Stimulated activated CD4-positive, alpha-beta T cell treated with anti-CD3 and anti-CD28 coated beads, Interleukin-1b, Interleukin-23, amount 100 ng/mL, for 1 hour (primary cell): Measurements from ENCODE around the gene RPRD2.
A peak's percentile ranks its signal among the peaks of the same experiment; 100 is the strongest.
"Not testable (repeated sequence)": the region's sequence is repeated elsewhere in the genome, so short reads cannot be mapped to it uniquely, and the experiment has no call there.

ENCODE experiments used
- DNase-seq, 2 donors: peaks; one replicate each; pipeline ENCODE4 v3.0.0-alpha.2; 2020; ENCODE audit warnings: low read depth in 2 of 2

RPRD2 gene

DNA sequence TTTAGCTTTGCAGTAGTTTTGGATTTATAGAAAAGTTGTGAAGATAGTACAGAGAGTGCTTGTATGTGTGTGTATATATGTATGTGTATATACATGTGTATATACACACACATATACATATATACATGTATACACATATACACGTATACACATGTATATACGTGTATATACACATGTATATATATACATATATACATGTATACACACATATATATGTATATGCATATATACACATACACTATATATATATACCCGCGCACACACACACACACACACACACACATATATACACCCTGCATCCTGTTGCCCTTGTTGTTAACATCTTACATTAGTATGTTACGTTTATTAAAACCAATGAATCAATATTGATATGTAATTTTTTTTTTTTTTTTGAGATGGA lies 24.3 kb downstream of the RPRD2 start:
- DNase-seq: no peak

DNA sequence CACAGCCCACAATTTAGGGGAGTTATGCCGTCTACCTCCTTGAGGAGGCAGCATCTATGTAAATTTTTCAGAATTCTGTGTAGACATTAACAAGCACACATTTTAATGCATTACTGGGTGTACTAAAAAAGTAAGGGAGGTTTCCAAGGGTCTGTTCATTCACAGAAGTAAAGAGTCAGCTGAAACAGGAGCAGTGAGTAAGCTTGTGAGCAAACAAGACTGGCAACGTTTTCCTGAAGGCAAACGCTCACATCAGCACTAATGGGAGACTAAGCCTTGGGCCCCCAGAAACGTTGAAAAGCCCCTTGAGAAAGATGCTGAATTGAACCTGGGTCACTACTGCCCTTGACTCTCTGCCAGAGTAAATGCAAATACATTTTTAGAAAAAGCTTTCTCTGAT lies 25.7 kb downstream of the RPRD2 start:
- DNase-seq: no peak

DNA sequence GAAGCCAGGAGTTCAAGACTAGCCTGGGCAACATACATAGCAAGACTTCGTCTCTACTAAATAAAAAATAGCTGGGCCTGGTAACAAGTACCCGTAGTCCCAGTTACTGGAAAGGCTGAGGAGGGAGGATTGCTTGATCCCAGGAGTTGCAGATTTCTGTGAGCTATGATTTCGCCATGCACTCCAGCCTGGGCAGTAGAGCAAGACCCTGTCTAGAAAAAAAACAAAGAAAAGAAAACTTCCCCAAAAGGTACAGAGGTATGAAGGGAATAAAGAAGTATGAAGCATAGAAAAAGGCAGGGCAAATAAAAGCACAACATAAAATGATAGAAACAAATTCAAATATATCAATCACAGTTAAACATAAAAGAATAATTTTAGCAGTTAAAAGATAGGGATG lies 28.7 kb downstream of the RPRD2 start:
- no peak for DNase-seq

DNA sequence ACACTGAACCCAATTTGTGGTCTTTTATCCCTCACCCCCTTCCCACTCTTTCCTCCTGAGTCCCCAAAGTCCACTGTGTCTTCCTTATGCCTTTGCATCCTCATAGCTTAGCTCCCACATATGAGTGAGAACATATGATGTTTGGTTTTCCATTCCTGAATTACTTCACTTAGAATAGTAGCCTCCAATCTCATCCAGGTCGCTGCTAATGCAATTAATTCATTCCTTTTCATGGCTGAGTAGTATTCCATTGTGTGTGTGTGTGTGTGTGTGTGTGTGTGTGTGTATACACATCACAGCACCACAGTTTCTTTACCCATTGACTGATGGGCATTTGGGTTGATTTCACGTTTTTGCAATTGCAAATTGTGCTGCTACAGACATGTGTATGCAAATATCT lies 31.2 kb downstream of the RPRD2 start:
- DNase-seq: not testable (repeated sequence)

DNA sequence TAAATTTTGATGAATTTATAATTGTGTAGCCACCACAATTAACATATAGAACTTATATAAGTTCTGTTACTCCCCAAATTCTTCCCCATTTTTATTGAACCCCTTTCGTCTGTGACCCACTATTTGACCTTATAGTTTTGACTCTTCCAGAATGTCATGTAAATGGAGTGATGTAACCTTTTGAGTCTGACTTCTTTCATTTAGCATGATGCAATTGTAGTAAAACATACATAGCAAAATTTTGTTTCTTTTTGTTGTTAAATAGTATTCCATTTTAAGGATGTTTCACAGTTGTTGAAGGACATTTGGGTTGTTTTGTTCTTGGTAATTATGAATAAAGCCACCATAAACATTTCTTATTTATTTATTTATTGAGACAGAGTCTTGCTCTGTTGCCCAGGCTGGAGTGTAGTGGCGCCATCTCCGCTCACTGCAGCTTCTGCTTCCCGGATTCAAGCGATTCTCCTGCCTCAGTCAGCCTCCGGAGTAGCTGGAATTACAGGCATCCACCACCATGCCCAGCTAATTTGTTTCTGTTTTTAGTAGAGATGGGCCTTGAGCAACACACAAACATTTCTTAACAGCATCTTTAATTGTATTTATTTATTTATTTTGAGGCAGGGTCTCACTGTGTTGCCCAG lies 33.6 kb downstream of the RPRD2 start:
- DNase-seq: no peak

DNA sequence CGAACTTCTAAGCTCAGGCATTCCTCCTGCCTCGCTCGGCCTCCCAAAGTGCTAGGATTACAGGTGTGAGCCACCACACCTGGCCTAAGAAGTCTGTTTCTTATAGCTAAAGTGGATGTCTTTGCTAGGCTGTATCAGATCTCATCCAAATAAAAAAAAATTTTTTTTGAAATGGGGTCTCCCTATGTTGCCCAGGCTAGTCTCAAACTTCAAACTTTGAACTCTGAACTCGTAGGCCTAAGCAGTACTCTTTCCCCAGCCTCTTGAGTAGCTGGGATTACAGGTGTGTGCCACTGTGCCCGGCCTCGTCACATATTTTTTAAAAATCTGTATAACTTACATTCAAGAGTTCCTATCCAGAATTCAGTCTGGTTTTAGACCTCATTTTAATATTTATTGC lies 40.5 kb downstream of the RPRD2 start:
- DNase-seq: no peak

DNA sequence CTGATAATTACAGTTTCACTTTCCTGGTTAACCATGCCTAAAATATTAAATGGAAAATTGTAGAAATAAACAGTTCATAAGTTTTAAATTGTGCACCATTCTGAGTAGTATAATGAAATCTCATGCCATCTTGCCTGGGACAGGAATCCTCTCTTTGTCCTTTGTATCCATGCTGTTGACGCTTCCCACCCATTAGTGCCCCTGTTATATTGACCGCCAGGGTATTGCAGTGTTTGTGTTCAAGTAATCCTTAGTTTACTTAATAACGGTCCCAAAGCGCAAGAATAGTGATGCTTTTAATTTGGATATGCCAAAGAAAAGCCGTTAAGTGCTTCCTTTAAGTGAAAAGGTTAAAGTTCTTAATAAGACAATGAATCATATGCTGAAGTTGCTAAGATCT lies 41.7 kb downstream of the RPRD2 start:
- DNase-seq: no peak

DNA sequence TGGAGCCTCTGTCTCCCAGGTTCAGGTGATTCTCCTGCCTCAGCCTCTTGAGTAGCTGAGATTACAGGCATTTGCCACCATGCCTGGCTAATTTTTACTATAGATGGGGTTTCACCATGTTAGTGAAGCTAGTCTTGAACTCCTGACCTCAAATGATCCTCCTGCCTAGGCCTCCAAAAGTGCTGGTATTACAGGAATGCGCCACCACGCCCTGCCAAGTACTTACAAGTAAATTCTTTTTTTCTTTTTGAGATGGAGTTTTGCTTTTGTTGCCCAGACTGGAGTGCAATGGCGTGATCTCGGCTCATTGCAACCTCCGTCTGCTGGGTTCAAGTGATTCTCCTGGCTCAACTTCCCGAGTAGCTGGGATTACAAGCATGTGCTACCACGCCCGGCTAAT lies 42.5 kb downstream of the RPRD2 start:
- no peak for DNase-seq

DNA sequence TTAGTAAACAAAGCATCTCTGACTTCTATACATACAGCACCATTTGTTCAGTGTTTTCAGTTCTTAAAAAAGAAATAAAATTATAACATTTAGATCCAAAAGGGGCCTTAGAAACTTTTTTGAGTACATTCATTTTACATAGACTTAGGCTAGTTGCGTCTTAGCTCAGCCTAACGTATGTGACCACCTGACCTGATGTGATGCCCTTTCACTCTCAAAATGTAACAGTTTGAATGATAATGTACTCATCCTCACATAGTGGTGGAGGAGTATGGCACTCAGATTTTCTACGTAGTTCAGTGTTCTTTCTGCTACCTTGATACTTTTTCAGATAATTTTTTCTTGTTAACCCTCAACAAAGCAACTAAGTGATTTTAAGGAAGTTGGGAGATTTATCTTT lies 43.4 kb downstream of the RPRD2 start:
- no peak for DNase-seq

DNA sequence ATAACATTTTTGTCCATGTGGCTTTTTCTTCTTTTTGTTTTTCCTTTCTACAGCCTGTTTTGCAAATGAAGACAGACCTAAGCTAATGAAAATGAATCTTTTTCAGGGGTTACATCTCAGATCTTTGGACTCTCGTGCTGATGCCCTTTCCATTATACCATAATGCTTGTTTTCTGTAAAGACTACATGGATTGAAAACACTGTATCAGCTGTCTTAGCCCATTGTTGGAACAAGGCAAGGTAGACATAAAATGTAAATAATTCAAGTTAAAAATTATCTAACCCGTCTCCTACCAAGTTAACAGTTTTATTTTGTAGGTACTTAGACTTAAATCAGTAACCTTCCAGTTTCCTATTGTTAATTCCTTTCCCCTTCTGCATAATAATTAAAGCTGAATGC lies 44.9 kb downstream of the RPRD2 start:
- no peak for DNase-seq

DNA sequence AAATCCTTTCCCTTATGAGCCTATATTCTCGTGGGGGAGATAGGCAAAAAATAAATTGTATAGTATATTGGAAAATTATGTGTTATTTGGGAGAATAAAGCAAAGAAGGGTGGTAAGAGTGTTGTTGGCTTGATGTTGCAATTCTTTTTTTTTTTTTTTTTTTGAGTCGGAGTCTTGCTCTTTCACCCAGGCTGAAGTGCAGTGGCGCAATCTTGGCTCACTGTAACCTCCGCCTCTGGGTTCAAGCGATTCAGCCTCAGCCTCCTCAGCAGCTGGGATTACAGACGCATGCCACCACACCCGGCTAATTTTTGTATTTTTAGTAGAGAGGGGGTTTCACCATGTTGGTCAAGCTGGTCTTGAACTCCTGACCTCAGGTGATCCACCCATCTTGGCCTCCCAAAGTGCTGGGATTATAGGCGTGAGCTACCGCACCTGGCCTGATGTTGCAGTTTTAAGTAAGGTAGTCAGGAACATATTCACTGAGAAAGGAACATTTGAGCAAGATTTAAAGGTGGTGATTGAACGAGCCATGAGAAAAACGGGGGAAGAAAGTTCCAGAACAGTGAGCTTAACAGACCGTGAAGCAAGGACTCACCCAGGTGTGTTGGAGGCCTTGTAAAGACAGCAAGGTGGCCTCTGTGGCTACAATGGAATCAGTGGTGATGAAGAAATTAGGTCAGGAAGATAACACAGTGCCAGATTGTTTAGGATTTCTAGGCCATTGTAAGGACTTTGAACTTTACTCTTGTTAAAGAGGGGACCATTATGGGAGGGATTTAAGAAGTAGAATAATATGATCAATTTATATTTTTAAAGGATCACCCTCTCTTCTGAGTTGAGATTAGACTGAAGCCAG lies 45.8 kb downstream of the RPRD2 start:
- DNase-seq: no peak

DNA sequence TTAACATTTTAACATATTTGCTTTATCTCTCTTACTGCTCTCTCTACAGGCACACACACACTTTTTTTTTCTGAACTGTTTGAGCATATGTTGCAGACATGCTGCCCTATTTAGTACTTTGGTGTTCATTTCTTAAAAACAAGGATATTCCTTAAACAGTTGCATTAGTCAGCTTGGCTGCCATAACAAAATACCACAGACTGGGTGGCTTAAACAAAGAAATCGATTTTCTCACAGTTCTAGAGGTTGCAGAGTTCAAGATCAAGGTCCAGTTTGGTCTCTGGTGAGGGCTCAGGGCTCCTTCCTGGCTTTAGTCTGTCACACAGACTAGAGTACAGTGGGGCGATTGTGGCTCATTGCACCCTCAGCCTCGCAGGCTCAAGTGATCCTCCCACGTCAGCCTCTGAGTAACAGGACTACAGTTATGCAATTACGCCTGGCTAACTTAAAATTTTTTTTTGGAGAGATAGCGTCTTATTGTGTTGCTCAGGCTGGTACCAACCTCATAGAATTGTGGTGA lies 46.7 kb downstream of the RPRD2 start:
- no peak for DNase-seq

DNA sequence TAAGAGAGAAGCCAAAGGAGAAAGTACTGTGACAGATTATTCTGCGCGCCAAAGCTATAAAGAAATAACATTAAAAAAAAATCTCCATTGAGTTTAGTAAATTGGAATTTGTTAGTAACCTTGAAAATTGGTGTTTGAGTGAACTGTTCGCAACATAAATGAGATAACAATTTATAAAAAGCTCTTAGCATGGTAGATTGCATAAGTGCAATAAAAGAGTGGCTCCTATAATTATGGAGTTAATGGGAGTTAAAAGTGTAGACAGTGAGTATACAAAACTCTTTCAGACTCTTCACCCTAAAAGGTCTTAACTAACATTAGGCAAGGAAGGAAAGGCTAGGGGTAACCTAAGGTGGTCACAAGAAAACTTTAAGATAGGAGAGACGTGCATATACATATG lies 50.6 kb downstream of the RPRD2 start:
- no peak for DNase-seq

DNA sequence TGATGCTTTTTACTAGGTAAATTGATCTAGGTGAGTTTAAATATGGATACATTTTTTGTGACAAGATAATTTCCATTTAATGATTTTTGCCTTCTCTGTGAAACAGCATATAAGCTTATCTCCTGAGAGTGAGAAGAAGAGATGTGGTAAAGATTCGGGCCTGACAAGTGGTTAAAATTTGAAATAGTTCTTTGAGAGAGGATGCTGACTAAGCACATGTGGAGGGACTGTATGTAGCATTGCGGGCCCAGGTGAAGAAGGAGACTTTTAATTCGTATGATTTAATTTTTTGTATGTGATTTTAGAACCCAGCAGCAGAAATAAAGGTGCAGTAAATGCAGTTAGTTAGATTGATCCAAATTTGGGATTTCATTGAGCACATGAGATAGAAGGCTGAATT lies 51.9 kb downstream of the RPRD2 start:
- DNase-seq: no peak

DNA sequence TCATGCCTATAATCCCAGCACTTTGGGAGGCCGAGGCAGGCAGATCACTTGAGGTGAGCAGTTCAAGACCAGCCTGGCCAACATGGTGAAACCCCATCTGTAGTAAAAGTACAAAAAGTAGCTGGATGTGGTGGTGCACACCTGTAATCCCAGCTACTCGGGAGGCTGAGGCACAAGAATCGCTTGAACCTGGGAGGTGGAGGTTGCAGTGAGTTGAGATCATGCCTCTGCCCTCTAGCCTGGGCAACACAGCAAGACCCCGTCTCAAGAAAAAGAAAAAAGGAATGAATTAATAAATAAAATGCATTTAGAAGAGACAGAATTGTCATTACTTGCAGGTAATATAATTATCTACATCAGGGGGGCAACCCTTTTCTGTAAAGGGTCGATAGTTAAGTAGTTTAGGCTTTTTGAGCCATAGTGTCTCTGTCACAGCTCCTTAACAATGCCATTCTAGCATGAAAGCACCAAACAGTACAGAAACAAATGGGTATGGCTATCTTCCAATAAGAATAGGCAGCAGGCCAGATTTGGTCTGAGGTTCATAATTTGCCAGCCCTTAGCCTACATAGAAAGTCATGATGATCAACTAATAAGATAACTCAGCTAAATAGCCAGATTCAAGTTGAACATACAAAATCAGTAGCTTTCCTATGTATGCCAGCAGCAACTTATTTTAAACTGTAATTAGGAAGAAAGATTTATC lies 56.8 kb downstream of the RPRD2 start:
- no peak for DNase-seq

DNA sequence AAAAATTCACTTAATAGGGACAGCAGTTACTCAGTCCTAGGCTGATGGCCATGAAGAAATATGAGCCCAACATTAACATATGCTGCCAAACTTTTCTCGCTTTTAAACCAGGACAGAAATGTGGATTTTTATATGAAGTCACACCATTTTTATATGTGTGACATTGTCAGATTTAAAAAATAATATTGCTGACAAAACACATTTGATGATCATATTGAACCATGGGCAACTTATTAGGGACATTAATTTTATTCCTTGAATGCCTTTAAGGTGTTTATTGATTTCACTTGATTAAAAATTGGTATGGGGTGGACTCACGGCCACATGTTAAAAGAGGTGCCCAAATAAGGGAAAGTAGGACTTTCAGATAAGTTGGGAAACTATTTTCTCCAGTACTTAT lies 58.6 kb downstream of the RPRD2 start:
- DNase-seq: no peak

DNA sequence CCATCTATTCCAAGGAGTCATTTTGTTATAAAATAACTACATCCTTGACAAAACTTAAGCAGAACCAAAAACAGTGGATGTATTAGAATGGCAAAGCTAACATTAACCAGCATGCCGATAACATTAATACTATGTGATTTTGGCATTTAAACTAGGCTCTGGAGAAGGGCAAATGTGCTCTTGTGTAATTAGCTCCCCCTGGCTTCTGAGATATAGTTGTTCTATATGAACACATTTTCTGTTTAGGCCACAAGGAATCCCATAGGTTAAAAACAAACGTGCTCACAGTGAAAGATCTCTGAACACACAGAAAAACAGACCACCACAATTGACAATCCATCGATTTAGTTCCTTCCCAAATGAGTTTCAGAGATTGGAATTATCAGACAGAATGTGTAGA lies 65.9 kb downstream of the RPRD2 start:
- DNase-seq: no peak

DNA sequence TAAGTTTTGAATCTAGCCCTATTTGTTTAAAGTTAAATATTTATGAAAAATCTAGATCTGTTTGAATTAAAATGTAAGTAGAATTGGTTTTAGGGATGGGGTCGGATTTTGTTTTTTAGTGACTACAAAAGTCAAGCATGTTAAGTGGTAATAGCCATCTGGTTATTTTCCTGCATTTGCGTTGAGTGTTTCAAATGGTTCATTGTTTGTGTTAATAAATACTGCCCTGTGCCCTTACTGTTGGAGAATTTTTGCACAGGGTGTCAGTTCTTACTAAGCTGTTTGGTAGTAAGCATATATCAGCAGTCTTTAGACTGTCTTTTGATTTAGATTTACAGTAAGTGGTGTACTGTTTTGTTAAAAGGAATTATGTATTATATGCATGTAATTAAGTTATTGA lies 77.2 kb downstream of the RPRD2 start:
- DNase-seq: no peak

DNA sequence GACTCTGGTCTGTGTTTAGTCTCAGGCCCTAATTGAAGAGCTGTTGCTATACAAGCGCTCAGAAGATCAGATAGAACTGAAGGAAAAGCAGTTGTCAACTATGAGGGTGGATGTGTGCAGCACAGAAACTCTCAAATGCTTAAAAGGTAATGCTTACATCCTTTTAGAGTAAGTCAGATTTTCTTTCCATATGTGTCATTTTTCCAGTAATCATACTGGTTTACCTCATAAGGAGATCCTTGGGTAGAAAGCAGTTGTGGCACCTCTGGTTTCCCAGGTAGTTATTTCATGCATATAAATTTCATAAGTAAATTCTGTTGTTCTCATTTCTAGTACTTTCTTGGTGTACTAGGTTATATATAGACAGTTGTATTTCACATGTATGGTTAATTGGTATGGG lies 80.3 kb downstream of the RPRD2 start:
- no peak for DNase-seq

DNA sequence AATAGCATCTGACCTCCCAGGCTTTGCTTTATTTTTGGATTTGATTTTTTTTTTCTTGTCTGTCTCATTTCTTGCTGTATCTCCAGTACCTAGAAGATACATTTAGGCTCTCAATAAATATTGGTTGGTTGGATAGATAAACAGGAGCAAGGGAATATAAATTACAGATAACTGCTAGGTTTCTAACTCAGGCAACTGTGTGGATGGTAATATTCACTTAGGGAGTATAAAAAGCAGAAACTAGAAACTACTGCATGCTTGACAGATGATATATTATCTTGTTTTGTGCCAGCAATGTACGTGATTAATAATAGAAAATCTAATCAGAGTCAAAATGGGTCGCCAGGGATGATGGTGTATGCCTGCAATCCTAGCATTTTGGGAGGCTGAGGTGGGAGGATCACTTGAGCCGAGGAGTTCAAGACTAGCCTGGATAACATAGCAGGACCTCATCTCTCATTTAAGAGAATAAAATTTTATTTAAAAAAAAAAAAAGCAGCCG lies 92.2 kb downstream of the RPRD2 start:
- DNase-seq: no peak

DNA sequence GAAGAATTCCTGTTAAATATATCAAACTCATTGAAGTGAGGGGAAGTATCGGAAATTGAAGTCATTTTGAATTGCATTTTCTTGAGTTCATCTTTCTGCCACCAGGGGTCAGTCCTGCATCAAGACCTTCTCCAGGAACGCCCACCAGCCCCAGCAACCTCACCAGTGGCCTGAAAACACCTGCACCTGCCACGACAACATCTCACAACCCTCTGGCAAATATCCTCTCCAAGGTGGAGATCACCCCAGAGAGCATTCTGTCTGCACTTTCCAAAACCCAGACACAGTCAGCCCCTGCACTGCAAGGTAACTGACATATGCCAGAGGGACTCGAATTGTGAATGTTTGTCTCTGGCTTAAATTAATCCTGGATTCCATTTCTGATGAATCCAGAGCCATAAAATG lies 100.5 kb downstream of the RPRD2 start:
- peak; percentile 29 to 52 for DNase-seq

DNA sequence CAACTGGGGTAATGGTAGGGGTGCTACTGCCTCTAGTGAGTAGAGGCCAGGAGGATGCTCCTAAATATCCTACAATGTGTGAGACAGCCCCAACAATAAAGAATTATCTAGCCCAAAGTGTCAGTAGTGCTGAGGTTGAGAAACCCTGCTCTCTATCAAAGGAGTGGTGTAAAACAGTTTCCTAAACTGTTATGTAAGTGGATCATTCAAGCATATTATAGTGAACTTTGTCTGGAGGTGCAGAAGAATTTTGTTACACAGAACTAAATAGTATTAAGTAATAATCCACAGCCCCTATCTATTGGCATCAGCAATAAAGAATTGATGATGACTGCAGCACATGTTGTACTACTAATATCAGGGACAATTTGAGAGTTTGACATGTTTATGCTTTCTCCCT lies 103.0 kb downstream of the RPRD2 start:
- no peak for DNase-seq

DNA sequence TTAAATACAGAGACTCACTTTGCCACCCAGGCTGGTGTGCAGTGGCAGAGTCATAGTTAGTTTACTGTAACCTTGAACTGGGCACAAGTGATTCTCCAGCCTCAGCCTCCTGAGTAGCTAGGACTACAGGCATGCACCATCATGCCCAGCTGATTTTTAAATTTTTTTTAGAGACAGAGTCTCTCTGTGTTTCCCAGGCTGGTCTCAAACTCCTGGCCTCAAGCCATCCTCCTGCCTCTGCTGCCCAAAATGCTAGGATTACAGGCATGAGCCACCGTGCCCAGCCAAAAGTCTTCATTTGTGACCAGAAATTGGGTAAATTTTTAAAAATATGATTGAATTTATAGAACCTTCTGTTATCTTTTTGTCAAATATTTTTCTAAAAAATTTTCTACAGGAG lies 105.3 kb downstream of the RPRD2 start:
- DNase-seq: no peak
